ENCODE data around the gene ADCY2. TPM values are rescaled to one million over a fixed set of nuclear protein-coding genes. Genes with fewer than 3 reads are reported as not detected.

The ADCY2 gene
- total RNA-seq, 1 experiment from 2014 or later, result not detected

DNA sequence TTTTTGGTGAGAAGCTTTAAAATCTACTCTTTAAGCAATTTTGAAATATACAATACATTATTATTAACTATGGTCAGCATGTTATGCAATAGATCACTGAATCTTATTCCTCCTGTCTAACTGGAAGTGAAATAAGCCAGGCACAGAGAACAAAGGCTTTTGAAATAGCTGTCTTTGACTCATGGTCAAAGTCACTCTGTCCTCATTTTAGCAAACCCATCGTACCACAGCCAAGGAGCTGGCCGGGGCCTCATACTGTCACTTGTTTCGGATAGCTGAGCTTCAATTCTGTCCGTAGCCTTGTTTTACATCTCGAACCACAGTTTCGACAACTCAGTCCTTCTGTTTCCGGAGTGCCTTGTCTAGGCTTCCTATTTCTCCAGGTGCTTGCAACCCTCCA is 19.2 kb downstream of the ADCY2 start:
- BruUV-seq (replicated peaks), result no TSS peak
- H3K36me3 Mint-ChIP-seq (ENCODE audit: insufficient read depth, unreplicated experiment), result no peaks in the 10 kb centered on the region
- no peak overlapping the region for H3K27ac Mint-ChIP-seq (ENCODE audit: low read depth, unreplicated experiment)
- ChIA-PET CTCF (no interaction called here), POLR2A (no interaction called here)
- H3K4me1 Mint-ChIP-seq (ENCODE audit: insufficient read depth, unreplicated experiment), result no peaks in the 10 kb centered on the region
- no peak for DNase-seq (ENCODE audit: unreplicated experiment)
- H3K27me3 Mint-ChIP-seq (ENCODE audit: insufficient read depth, unreplicated experiment), result no peaks in the 10 kb centered on the region
- intact Hi-C loops (cut with micrococcal nuclease), result no loop called here
- no peak overlapping the region for H3K4me3 Mint-ChIP-seq (ENCODE audit: unreplicated experiment)
- H3K9me3 Mint-ChIP-seq (ENCODE audit: unreplicated experiment), result no peaks in the 10 kb centered on the region
- TF ChIP-seq, protein P1, sequence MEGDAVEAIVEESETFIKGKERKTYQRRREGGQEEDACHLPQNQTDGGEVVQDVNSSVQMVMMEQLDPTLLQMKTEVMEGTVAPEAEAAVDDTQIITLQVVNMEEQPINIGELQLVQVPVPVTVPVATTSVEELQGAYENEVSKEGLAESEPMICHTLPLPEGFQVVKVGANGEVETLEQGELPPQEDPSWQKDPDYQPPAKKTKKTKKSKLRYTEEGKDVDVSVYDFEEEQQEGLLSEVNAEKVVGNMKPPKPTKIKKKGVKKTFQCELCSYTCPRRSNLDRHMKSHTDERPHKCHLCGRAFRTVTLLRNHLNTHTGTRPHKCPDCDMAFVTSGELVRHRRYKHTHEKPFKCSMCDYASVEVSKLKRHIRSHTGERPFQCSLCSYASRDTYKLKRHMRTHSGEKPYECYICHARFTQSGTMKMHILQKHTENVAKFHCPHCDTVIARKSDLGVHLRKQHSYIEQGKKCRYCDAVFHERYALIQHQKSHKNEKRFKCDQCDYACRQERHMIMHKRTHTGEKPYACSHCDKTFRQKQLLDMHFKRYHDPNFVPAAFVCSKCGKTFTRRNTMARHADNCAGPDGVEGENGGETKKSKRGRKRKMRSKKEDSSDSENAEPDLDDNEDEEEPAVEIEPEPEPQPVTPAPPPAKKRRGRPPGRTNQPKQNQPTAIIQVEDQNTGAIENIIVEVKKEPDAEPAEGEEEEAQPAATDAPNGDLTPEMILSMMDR (IDR thresholded peaks at IDR 0.05; ENCODE audit: unreplicated experiment), result no peak

DNA sequence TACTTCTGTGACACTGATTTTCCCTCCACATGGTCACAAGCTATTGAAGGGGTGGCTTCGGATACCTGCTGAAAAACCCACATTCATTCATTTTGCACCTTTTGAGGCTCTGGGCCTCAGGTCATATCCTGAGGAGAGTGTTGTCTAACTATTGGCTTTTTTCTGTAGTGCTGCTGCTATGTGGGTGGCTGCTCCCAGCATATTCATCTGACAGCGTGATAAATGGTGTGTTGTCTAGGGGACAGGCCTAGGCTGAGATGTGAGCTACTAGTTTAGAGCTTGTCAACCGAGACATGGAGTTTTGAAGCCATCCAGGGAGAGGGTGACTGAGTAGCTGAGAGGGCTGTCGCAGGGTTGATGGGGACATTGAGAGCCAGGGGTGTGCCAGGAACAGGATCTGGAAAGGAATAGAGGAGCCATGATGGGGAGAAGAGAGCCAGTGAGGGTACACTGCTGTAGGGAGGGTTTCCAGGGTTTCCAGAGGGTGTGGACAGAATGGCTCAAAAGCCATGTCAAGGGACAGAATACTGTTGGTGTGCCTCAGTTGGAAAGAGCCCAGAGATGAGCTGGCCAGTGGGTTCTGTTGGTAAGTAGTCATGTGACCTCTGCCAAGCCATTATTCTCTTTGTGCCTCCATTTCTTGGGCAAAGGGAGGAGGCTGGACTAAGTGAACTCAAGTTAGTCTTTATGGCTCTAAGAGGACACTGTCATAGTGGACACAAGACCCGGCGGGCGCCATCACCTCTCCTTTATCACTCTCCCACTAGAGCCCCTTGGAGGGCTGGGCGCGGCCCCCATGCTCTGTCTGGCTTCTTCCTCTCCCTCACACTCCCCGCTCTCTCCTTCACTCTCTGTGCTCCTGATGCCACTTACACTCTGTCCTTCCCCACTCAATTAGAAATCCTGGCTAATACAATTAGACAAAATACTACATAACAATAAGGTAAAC is 19.9 kb downstream of the ADCY2 start:
- TF ChIP-seq, protein P1 (IDR thresholded peaks at IDR 0.05; ENCODE audit: unreplicated experiment), result no peak
- ChIA-PET POLR2A (no interaction called here), CTCF (no interaction called here)
- Mint-ChIP-seq H3K36me3 (ENCODE audit: insufficient read depth, unreplicated experiment) (no peaks in the 10 kb centered on the region), H3K27me3 (ENCODE audit: insufficient read depth, unreplicated experiment) (no peaks in the 10 kb centered on the region), H3K27ac (ENCODE audit: low read depth, unreplicated experiment) (no peak overlapping the region), H3K4me3 (ENCODE audit: unreplicated experiment) (no peak overlapping the region), H3K9me3 (ENCODE audit: unreplicated experiment) (no peaks in the 10 kb centered on the region), H3K4me1 (ENCODE audit: insufficient read depth, unreplicated experiment) (no peaks in the 10 kb centered on the region)
- intact Hi-C loops (cut with micrococcal nuclease), result no loop called here
- no peak for DNase-seq (ENCODE audit: unreplicated experiment)
- no TSS peak for BruUV-seq (replicated peaks)

DNA sequence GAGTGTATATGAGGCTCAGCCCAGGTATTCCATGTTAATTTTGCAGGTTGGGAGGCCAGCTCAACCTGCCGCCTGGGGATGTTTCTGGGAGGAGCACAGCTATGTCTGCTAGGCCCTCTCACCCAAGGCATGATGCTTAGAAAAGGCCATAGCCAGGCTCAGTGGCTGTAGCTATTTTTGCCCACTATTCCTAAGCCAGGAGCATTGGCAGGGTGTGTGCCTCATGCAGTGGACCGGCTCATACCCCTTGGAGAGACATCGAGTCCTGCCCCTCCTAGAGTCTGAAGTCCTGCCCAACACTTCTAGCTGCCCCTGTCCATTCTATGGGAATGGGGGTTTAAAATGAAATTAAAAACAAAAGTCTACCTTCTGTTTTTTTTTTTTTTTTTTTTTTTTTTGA is 22.3 kb downstream of the ADCY2 start:
- H3K4me3 Mint-ChIP-seq (ENCODE audit: unreplicated experiment), result no peak overlapping the region
- intact Hi-C loops (cut with micrococcal nuclease), result no loop called here
- ChIA-PET CTCF (interaction anchor here (0.7 kb wide), 1 partner anchor 354 kb away, joined by 3 read pairs; no protein-coding TSS in a partner anchor), POLR2A (no interaction called here)
- TF ChIP-seq, protein P1 (IDR thresholded peaks at IDR 0.05; ENCODE audit: unreplicated experiment), result no peak
- BruUV-seq (replicated peaks), result no TSS peak
- H3K27me3 Mint-ChIP-seq (ENCODE audit: insufficient read depth, unreplicated experiment), result no peaks in the 10 kb centered on the region
- H3K36me3 Mint-ChIP-seq (ENCODE audit: insufficient read depth, unreplicated experiment), result no peaks in the 10 kb centered on the region
- DNase-seq (ENCODE audit: unreplicated experiment), result no peak
- H3K9me3 Mint-ChIP-seq (ENCODE audit: unreplicated experiment), result no peaks in the 10 kb centered on the region
- no peak overlapping the region for H3K27ac Mint-ChIP-seq (ENCODE audit: low read depth, unreplicated experiment)
- no peaks in the 10 kb centered on the region for H3K4me1 Mint-ChIP-seq (ENCODE audit: insufficient read depth, unreplicated experiment)

DNA sequence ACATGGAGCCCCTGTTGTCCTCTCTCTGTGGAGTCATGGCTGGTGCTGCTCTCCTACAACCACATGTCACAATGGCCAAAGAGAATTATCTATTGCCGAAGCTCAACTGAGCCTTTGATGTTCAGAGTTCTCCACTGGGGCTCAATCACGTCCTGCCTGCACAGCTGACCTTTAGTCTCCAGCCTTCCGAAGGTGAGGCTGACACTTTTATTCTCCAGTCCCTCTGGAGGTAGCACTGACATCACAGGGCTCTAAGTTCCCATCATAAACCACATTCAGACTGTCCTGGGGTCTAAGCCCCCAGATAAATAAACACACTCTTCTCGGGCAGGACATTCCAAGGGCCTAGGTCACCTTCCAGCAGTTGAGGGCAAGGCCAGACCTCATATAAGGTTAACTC is 23.4 kb downstream of the ADCY2 start:
- intact Hi-C loops (cut with micrococcal nuclease), result no loop called here
- ChIA-PET CTCF (no interaction called here), POLR2A (no interaction called here)
- no peak for DNase-seq (ENCODE audit: unreplicated experiment)
- TF ChIP-seq, protein P1 (IDR thresholded peaks at IDR 0.05; ENCODE audit: unreplicated experiment), result no peak
- Mint-ChIP-seq H3K4me1 (ENCODE audit: insufficient read depth, unreplicated experiment) (no peaks in the 10 kb centered on the region), H3K27me3 (ENCODE audit: insufficient read depth, unreplicated experiment) (no peaks in the 10 kb centered on the region), H3K36me3 (ENCODE audit: insufficient read depth, unreplicated experiment) (no peaks in the 10 kb centered on the region), H3K4me3 (ENCODE audit: unreplicated experiment) (no peak overlapping the region), H3K27ac (ENCODE audit: low read depth, unreplicated experiment) (no peak overlapping the region), H3K9me3 (ENCODE audit: unreplicated experiment) (no peaks in the 10 kb centered on the region)
- BruUV-seq (replicated peaks), result no TSS peak

Measured in MCF 10A (cell line).